GM18951 (cell line): ENCODE results near the gene CARD9.

Experiments used
- POLR2A ChIP-seq: IDR thresholded peaks from 4 replicates; pipeline ENCODE4 v1.6.1; 2011; ENCODE audit warnings: mild to moderate bottlenecking; ENCODE audit not compliant: insufficient read length, insufficient read depth; ENCODE audit errors: extremely low read depth
- in situ Hi-C: fragments of 300-500 bp; cut with MboI; formaldehyde crosslinking; loops from one replicate; pipeline ENCODE4 v1.12.0; 2022; ENCODE audit warnings: low sequenced_read_pairs, mixed read lengths, inconsistent platforms; ENCODE audit not compliant: unreplicated experiment

The CARD9 gene

DNA sequence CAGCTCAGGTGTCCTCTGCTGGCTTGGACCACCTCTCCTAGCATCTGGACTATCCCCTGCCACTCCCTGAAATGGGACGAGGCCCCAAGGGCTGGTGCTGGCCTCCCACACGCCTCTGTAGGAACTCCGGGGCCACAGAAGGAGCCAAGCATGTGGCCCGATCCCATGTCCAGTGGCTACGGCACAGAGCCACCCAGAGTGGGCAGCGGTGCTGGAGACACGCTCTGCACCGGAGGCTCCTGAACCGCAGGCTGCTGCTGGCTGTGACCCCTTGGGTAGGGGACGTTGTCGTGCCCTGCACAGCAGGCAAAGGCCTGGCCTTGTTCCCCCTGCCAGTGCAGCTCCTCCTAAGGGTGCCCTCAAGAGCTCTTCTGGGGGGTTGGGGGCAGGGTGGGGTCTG, 6.4 kb upstream of the CARD9 start:
- TF ChIP-seq POLR2A: no peak
- in situ Hi-C loops: no loop called here

DNA sequence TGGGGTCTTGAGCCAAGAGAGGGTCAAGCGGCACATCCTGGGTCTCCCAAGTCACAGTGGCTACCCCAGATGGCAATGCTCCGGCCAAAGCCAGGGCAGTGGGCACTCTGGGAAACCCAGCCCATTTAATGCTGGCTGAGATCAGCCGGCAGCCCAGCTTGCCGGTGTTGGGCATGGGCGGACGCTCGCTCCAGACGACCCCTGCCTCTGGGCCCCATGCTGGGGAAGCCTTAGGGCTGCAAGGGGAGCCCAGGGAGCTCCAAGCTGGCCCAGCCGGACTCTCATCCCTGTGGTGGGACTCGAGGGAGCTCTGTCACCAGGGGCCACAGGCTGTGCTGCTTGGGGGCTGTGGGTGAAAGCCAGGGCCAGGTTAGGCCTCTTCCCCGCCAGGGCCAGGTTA, 5.9 kb upstream of the CARD9 start:
- in situ Hi-C loops: no loop called here
- TF ChIP-seq POLR2A: no peak

DNA sequence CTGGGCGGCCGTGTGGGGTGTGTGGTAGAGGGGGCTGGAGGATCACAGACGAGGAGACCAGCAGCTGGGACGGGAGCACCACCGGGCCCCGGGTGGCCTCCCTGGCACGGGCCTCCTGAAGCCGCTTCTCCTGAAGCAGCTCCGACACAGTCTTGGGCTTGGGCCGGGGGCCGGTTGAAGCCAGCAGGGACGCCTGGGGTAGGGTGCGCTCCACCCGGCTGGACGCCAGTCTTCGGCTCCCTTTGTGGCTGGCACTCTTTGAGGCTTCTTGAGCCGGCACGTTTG, 5.5 kb upstream of the CARD9 start:
- in situ Hi-C loops: no loop called here
- TF ChIP-seq POLR2A: no peak

- no peak for TF ChIP-seq POLR2A
- in situ Hi-C loops: no loop called here
Measured at GRCh38 chr9:136378170-136379002, 4.9 kb upstream of the CARD9 start.

GRCh38 chr9:136377341-136378169, 4.1 kb upstream of the CARD9 start:
- in situ Hi-C loops: no loop called here
- TF ChIP-seq POLR2A: no peak

DNA sequence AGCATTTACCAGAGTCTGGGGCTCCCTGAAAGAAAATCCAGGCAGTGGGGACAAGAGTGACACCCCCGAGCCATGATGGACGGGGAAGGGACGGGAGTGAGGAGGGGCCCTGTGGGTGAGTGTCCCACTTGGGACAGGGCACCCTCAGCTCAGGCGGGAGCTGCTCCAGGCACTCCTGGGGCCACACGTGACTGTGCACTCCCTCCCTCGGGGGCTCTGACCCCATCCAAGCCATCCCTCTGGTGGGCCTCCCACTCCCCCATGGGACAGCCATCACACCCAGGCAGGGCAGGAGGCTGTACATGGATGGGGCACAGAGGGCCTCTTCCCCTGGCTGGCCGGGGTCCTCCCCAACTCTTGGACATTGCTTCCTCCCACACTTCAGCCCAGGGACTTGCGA, 3.0 kb upstream of the CARD9 start:
- TF ChIP-seq POLR2A: peak; percentile 15
- in situ Hi-C loops: no loop called here

- no peak for TF ChIP-seq POLR2A
- in situ Hi-C loops: no loop called here
Measured at GRCh38 chr9:136375096-136375495, 1.6 kb upstream of the CARD9 start.

DNA sequence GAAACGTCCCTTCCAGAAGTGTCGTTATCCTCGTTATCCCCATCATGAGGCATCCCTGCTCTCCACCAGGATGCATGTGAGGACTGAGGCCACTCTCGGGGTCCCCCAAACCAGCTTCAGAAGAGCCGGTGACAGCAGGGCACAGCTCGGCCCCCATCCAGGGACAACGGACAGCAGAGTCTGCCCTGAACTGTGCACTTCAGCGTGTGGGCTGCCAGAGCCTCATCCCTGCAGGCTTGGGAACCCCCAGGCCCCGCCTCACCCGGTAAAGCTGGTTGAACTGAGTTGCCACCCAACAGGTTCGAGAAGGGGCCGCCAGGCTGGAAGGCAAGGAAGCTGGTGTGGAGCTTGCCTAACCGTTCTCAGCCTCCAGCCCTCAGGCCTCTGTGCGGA, 710 bp upstream of the CARD9 start:
- no peak for TF ChIP-seq POLR2A
- in situ Hi-C loops: no loop called here

DNA sequence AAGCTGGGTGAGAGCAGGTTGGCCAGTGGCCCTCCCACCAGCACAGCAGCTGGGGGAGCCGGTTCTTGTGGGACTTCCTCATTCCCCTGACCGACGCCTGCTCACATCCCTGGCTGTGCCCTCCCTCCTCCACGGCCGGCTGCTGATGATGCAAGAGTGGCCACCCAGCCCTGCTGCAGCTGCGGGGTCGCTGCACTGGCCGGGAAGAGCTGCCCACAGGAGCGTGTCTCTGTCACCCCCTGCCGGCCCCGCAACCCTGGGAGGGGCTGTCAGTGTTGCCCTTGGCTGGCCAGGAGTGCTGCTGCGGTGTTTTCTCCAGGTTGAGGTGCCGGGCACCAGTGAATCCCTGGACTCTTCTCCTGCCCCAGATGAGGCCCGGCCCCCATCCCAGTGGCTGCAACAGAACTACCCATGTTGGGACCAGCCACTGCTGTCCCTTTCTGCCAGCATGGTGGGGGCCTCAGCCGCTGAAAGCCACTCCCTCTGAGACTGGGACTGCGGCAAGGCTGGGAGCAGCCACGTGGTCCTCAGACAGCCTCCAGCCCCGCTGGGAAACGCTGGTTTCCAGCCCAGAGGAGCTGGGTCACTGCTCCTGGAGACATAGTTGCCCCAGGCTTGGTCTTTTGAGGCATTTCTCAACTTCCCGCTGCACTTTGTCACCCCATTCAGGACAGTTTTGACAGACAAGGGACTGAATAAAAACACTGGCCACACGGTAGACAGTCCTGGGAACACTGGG, 739 bp downstream of the CARD9 start:
- in situ Hi-C loops: no loop called here
- peak; percentile 23 for TF ChIP-seq POLR2A

- in situ Hi-C loops: no loop called here
- no peak for TF ChIP-seq POLR2A
Measured at GRCh38 chr9:136372006-136372405, 1.5 kb downstream of the CARD9 start.

DNA sequence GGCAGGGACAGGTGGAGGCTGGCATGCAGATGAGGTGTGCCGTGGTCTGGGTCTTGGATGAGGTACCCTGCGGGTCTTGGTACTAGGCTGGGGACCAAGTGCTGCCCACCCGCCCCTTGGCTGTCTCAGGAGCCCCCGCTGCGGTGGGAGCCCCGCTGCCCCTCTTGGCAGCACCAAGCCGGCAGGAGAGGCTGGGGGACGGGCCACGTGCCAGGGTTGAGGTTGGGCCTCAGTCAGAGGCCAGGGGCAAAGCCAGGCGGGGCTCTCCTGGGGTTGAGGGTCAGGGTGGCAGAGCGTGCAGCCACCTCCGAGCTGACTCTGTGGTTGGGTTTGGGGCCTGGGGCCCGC, 2.0 kb downstream of the CARD9 start:
- TF ChIP-seq POLR2A: no peak
- in situ Hi-C loops: no loop called here

GRCh38 chr9:136370687-136371532, 2.6 kb downstream of the CARD9 start:
- TF ChIP-seq POLR2A: no peak
- in situ Hi-C loops: no loop called here

- in situ Hi-C loops: no loop called here
- TF ChIP-seq POLR2A: no peak
Measured at GRCh38 chr9:136370037-136370436, 3.4 kb downstream of the CARD9 start.
